GM21423 (cell line): Measurements from ENCODE around the gene TNIK.

Experiments used
- ATAC-seq: cut with Tn5 transposase; IDR thresholded peaks from one replicate; pipeline ENCODE4 v1.9.1; 2021; ENCODE audit warnings: mild to moderate bottlenecking, moderate library complexity; ENCODE audit not compliant: unreplicated experiment

TNIK gene

GRCh38 chr3:171459942-171460724 lies at the start of gene TNIK:
TSS of gene TNIK (minus strand) at chr3:171460405. CDS start at chr3:171460063, 342 bp downstream.
- peak; percentile 73 for ATAC-seq

GRCh38 chr3:171508676-171509075 lies 48.5 kb upstream of the TNIK start:
- ATAC-seq = no peak

GRCh38 chr3:171508206-171508605 lies 48.0 kb upstream of the TNIK start:
- ATAC-seq = no peak

GRCh38 chr3:171506743-171507319 lies 46.6 kb upstream of the TNIK start:
- no peak for ATAC-seq

GRCh38 chr3:171505822-171506333 lies 45.7 kb upstream of the TNIK start:
- ATAC-seq = no peak

- no peak for ATAC-seq
Observed at GRCh38 chr3:171504376-171504775, 44.2 kb upstream of the TNIK start.

GRCh38 chr3:171503817-171504216 lies 43.6 kb upstream of the TNIK start:
- ATAC-seq = no peak

GRCh38 chr3:171498921-171499320 lies 38.7 kb upstream of the TNIK start:
- no peak for ATAC-seq

- no peak for ATAC-seq
Observed at GRCh38 chr3:171497468-171497867, 37.3 kb upstream of the TNIK start.

- no peak for ATAC-seq
Observed at GRCh38 chr3:171495413-171495812, 35.2 kb upstream of the TNIK start.

GRCh38 chr3:171494457-171495109 lies 34.4 kb upstream of the TNIK start:
- ATAC-seq = no peak

GRCh38 chr3:171491361-171491760 lies 31.2 kb upstream of the TNIK start:
- no peak for ATAC-seq

- ATAC-seq = no peak
Observed at GRCh38 chr3:171490901-171491300, 30.7 kb upstream of the TNIK start.

GRCh38 chr3:171489348-171489747 lies 29.1 kb upstream of the TNIK start:
- no peak for ATAC-seq

- no peak for ATAC-seq
Observed at GRCh38 chr3:171488479-171488878, 28.3 kb upstream of the TNIK start.

- ATAC-seq = no peak
Observed at GRCh38 chr3:171487382-171487781, 27.2 kb upstream of the TNIK start.

- ATAC-seq = no peak
Observed at GRCh38 chr3:171485338-171485737, 25.1 kb upstream of the TNIK start.

- peak; percentile 11 for ATAC-seq
Observed at GRCh38 chr3:171481011-171481410, 20.8 kb upstream of the TNIK start.

GRCh38 chr3:171480526-171480925 lies 20.3 kb upstream of the TNIK start:
- peak; percentile 85 for ATAC-seq

GRCh38 chr3:171476532-171477102 lies 16.4 kb upstream of the TNIK start:
- no peak for ATAC-seq

GRCh38 chr3:171472552-171472951 lies 12.3 kb upstream of the TNIK start:
- no peak for ATAC-seq
